Natural killer cell (primary cell): Measurements from ENCODE around the gene TBXA2R. TPM values are rescaled to one million over a fixed set of nuclear protein-coding genes. Genes with fewer than 3 reads are reported as not detected.

Source experiments
- ATAC-seq, 3 donors: fragments of 150-1000 bp in 2 of 3; fragments of 200-7000 bp in 1 of 3; cut with Tn5 transposase; 1 replicate in 1 of 3; 2 replicates in 2 of 3; pipeline ENCODE4 v1.10.0; 2021; ENCODE audit warnings: mild to moderate bottlenecking in 2 of 3, moderate library complexity in 2 of 3
- DNase-seq, 2 donors: peaks; one replicate each; pipeline versions ENCODE4 v3.0.0 to v3.0.0-alpha.2; 2013 to 2021; ENCODE audit warnings: mixed read lengths in 1 of 2
- H3K27ac ChIP-seq: one replicate; pipeline ENCODE4 v1.5.1; 2013; ENCODE audit warnings: mild to moderate bottlenecking, low read length
- H3K27me3 ChIP-seq: one replicate; pipeline ENCODE4 v1.6.1; 2013; ENCODE audit warnings: low read length; ENCODE audit not compliant: control insufficient read depth, insufficient read depth
- H3K36me3 ChIP-seq: one replicate; pipeline ENCODE4 v1.6.1; 2013; ENCODE audit warnings: low read length; ENCODE audit not compliant: control insufficient read depth, insufficient read depth
- H3K4me1 ChIP-seq: one replicate; pipeline ENCODE4 v1.6.1; 2013; ENCODE audit warnings: low read length; ENCODE audit not compliant: control insufficient read depth, insufficient read depth
- H3K4me3 ChIP-seq: one replicate; pipeline ENCODE4 v1.5.1; 2013; ENCODE audit warnings: low read length
- H3K9me3 ChIP-seq: one replicate; pipeline ENCODE4 v1.6.1; 2013; ENCODE audit warnings: low read length; ENCODE audit not compliant: control insufficient read depth, insufficient read depth
- H3K27ac Mint-ChIP-seq, 2 donors: one replicate each; pipeline ENCODE4 v1.8.0; 2022; ENCODE audit warnings: mild to moderate bottlenecking in 2 of 2, mixed read lengths in 2 of 2, moderate library complexity in 1 of 2
- H3K27me3 Mint-ChIP-seq, 2 donors: one replicate each; pipeline ENCODE4 v1.8.0; 2022; ENCODE audit warnings: low read depth in 2 of 2, mixed read lengths in 2 of 2
- H3K36me3 Mint-ChIP-seq: one replicate; pipeline ENCODE4 v1.8.0; 2022; ENCODE audit warnings: mixed read lengths
- H3K4me1 Mint-ChIP-seq, 2 donors: one replicate each; pipeline ENCODE4 v1.8.0; 2022; ENCODE audit warnings: mixed read lengths in 2 of 2
- H3K4me3 Mint-ChIP-seq: one replicate; pipeline ENCODE4 v1.8.0; 2022; ENCODE audit warnings: mild to moderate bottlenecking, moderate library complexity, mixed read lengths
- H3K9me3 Mint-ChIP-seq, 2 donors: one replicate each; pipeline ENCODE4 v1.8.0; 2022; ENCODE audit warnings: mixed read lengths in 2 of 2
- WGBS: methylation state at CpG from one replicate; pipeline ENCODE4 v1.1.7; 2013; ENCODE audit warnings: missing lambda C conversion rate; ENCODE audit not compliant: insufficient coverage; 5-methylcytosine and 5-hydroxymethylcytosine counted together
- intact Hi-C: fragments of 100-400 bp; cut with micrococcal nuclease; formaldehyde crosslinking; loops from one replicate; pipeline ENCODE4 v1.14.2; 2022
- total RNA-seq, 4 donors: library from RNA; stranded (reverse); fragments of 120-200 nt in 1 of 4; gene quantifications; one replicate each; pipeline versions ENCODE4 v1.2.3 to v1.2.4, GENCODE V29; 2013 to 2022
- TF ChIP-seq, protein P1 (sequence below): fragments of 200-600 bp; IDR thresholded peaks from one replicate; pipeline ENCODE4 v1.8.0; 2022; ENCODE audit warnings: antibody characterized with exemption

The TBXA2R gene
- total RNA-seq, 3 donors from 2014 or later (not counting 1 experiment from before 2014, with no cell fraction given) = 1.4 to 2.1 (median 2.1) TPM

GRCh38 chr19:3557461-3558248 is 49.0 kb downstream of the TBXA2R start, which contains the start of gene MFSD12:
TSS of gene MFSD12 (minus strand) at chr19:3557586. CDS start at chr19:3557403, 183 bp downstream.
- no peaks in the 10 kb centered on the region for H3K36me3 ChIP-seq
- peaks cover 50% of the 10 kb centered on the region for H3K4me1 ChIP-seq
- H3K4me3 ChIP-seq = peak within 1 kb of the TSS; percentile 89
- H3K27me3 ChIP-seq = no peaks in the 10 kb centered on the region
- Mint-ChIP-seq H3K4me1 (peaks cover 21 to 37% of the 10 kb centered on the region in 2 donors), H3K27ac (peak within 1 kb of the TSS; percentile 83 to 98), H3K9me3 (no peaks in the 10 kb centered on the region), H3K36me3 (no peaks in the 10 kb centered on the region), H3K27me3 (no peaks in the 10 kb centered on the region), H3K4me3 (peak within 1 kb of the TSS; percentile 96)
- WGBS = under 1% methylated on average over 81 of the region's 81 CpGs
- TF ChIP-seq, protein P1, sequence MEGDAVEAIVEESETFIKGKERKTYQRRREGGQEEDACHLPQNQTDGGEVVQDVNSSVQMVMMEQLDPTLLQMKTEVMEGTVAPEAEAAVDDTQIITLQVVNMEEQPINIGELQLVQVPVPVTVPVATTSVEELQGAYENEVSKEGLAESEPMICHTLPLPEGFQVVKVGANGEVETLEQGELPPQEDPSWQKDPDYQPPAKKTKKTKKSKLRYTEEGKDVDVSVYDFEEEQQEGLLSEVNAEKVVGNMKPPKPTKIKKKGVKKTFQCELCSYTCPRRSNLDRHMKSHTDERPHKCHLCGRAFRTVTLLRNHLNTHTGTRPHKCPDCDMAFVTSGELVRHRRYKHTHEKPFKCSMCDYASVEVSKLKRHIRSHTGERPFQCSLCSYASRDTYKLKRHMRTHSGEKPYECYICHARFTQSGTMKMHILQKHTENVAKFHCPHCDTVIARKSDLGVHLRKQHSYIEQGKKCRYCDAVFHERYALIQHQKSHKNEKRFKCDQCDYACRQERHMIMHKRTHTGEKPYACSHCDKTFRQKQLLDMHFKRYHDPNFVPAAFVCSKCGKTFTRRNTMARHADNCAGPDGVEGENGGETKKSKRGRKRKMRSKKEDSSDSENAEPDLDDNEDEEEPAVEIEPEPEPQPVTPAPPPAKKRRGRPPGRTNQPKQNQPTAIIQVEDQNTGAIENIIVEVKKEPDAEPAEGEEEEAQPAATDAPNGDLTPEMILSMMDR = peak; percentile 5
- H3K9me3 ChIP-seq = no peaks in the 10 kb centered on the region
- DNase-seq (peak; percentile 97), ATAC-seq (peak; percentile 85 to 97 (median 92))
- peak within 1 kb of the TSS; percentile 64 for H3K27ac ChIP-seq
- intact Hi-C loops = loop anchor here (1.0 kb wide), 1 partner anchor 15 kb away; the partner anchor contains the start of gene HMG20B

GRCh38 chr19:3556978-3557460 is 49.7 kb downstream of the TBXA2R start:
- H3K9me3 ChIP-seq = no peaks in the 10 kb centered on the region
- intact Hi-C loops = no loop called here
- no peaks in the 10 kb centered on the region for H3K27me3 ChIP-seq
- ATAC-seq = peak; percentile 22 to 50 (median 38)
- no peaks in the 10 kb centered on the region for H3K9me3 Mint-ChIP-seq
- H3K4me1 ChIP-seq = peaks cover 54% of the 10 kb centered on the region
- H3K36me3 Mint-ChIP-seq = no peaks in the 10 kb centered on the region
- H3K4me3 ChIP-seq = peak overlapping the region; percentile 40
- H3K27me3 Mint-ChIP-seq = no peaks in the 10 kb centered on the region
- H3K27ac Mint-ChIP-seq = peak overlapping the region; percentile 83 to 98
- under 1% methylated on average over 60 of the region's 60 CpGs for WGBS
- peak; percentile 71 to 77 for DNase-seq
- no peaks in the 10 kb centered on the region for H3K36me3 ChIP-seq
- TF ChIP-seq, protein P1 = peak; percentile 11
- no peak overlapping the region for H3K27ac ChIP-seq
- peaks cover 21 to 37% of the 10 kb centered on the region in 2 donors for H3K4me1 Mint-ChIP-seq
- H3K4me3 Mint-ChIP-seq = peak overlapping the region; percentile 96

DNA sequence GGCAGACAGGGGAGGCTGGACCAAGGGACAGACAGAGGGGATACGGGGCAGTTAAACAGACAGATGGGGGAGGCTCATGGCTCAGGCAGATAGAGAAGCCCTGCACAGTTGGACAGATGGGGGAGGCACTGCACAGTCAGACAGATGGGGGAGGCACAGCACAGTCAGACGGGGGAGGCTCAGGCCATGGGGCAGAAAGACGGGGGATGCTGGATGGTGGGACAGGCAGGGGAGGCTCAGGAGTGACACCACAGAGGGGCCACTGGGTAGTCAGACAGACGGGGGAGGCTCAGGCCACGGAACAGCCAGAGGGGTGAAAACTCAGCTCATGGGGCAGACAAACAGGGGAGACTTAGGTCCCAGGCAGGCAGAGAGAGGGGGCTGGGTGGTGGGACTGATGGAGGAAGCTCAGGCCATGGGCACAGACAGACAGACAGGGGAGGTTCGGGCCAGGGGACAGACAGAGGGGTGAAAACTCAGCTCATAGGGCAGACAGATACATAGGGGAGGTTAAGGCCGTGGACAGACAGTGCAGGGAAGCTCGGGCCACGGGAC is 50.2 kb downstream of the TBXA2R start:
- peaks cover 21 to 42% of the 10 kb centered on the region in 2 donors for H3K4me1 Mint-ChIP-seq
- H3K4me3 Mint-ChIP-seq = peak overlapping the region; percentile 96
- H3K27me3 Mint-ChIP-seq = no peaks in the 10 kb centered on the region
- peak overlapping the region; percentile 82 to 98 for H3K27ac Mint-ChIP-seq
- Histone ChIP-seq H3K9me3 (no peaks in the 10 kb centered on the region), H3K27ac (no peak overlapping the region), H3K27me3 (no peaks in the 10 kb centered on the region), H3K36me3 (no peaks in the 10 kb centered on the region), H3K4me3 (peak overlapping the region; percentile 40), H3K4me1 (peaks cover 54% of the 10 kb centered on the region)
- ATAC-seq (no peak), DNase-seq (no peak)
- 29% methylated on average over 9 of the region's 9 CpGs for WGBS
- H3K36me3 Mint-ChIP-seq = no peaks in the 10 kb centered on the region
- intact Hi-C loops = no loop called here
- no peaks in the 10 kb centered on the region for H3K9me3 Mint-ChIP-seq
- TF ChIP-seq, protein P1 = no peak
